ENCODE results near the gene UBAP1.
"Not testable (repeated sequence)": the region's sequence is repeated elsewhere in the genome, so short reads cannot be mapped to it uniquely, and the experiment has no call there.

Gene UBAP1

DNA sequence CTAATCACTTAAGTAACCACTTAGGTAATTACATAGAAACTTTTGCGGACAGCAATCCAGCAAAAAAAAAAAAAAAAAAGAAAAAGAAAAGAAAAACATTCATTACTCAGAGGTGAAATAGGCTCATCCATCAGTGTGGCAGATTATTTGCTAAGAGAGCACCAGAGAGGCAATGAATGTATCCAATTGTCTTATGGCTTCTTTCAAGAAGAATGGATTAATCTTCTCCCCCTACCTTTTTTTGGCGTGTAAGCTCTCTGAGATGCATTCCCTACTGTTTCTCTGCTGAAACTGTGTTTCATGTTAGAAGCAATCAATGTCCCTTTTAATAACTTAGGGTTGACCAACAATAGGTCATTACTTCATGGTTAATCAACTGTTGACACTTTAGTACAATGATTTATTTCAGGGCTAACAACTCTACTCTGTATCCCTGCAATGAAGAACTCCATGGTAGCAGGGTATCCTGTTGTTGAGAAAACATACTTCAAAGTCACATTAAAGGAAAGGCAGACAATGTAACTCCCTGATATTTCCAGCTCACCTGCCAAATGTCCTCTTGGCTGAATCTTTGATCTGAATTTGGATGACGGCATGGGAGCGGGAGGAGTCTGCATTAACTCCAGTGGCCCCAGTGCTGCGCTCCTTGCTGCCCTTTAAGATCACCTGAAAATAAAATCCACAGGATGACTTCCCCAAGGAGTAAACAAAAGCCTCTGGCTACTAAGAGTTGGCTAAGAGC lies 92.6 kb downstream of the UBAP1 start:
- no peak for DNase-seq

DNA sequence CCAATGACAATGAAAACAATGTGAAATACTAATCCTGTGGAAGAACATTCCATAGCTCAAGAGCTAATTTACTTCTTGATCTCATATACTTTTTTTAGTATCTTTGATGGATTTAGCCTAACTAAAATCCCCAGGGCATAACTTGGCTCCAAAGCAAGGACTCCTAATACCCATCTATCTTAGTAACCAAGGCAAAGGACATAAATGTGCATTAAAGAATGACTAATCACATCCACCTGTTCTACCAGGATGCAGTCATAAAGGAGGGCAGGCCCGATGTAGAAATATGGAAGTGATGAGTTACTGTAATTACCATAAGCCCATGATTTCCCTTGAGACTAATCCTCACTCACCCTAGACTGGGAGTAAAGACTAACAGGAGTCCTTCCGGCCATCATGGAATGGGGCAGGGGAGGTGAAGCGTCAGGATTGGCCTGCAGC lies 93.3 kb downstream of the UBAP1 start:
- DNase-seq: no peak

- not testable (repeated sequence) for DNase-seq
Observed at GRCh38 chr9:34273588-34273987, 94.7 kb downstream of the UBAP1 start.

GRCh38 chr9:34275811-34276210 lies 97.0 kb downstream of the UBAP1 start:
- no peak for DNase-seq

- no peak for DNase-seq
Observed at GRCh38 chr9:34276772-34277171, 97.9 kb downstream of the UBAP1 start.

GRCh38 chr9:34279411-34279810 lies 100.6 kb downstream of the UBAP1 start:
- no peak for DNase-seq

DNA sequence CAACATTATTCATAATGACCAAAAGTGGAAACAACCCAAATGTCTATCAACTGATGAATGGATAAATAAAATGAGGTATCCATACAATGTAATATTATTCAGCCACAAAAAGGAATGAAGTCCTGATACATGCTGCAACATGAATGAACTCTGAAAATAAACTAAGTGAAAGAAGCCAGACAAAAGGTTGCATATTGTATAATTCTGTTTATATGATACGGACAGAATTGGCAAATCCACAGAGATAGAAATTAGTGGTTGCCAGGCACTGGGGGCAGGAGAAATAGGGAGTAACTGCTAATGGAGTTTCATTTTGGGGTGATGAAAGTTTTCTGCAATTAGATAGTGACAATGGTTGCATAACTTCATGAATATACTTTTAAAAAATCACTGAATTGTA lies 103.3 kb downstream of the UBAP1 start:
- DNase-seq: no peak

GRCh38 chr9:34289159-34289558 lies 110.3 kb downstream of the UBAP1 start:
- no peak for DNase-seq

DNA sequence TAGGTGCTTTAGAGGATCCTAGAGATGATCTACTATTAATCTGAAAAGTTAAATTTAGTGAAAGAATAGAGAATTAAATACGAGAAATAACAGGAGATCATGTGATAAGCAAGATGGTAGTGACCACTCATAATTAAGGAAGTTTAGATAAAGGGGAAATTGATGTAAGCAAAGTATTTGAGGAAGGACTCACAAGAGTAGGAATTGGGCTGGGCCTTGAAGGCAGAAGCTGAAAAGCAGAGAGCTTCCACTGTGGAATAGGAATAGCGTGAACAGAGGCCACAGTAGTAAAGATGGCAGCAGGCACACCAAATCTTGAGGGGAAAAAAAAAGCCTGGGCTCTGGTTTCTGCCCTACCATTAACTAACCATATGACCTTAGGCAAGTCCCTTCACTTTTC lies 112.2 kb downstream of the UBAP1 start:
- DNase-seq: peak in 1 of 2 donors; percentile 12

DNA sequence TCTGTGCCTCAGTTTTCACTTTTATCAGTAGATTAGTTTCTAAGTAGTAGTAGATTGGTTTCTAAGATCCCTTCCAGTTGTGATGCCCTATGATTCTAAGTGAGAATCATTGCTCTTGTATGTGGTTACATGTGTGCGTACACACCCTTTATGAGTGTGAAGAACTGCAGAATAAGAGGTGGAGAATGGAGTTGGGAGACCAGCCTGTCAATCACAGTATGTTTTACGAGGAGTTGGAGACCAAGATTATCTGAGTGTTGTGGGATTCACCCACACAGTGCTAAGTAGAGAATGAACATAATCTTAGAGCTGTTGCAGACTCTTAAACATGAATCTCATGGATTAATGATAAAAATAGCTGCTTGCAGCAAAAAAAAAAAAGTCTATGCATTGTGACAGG lies 112.6 kb downstream of the UBAP1 start:
- DNase-seq: no peak

DNA sequence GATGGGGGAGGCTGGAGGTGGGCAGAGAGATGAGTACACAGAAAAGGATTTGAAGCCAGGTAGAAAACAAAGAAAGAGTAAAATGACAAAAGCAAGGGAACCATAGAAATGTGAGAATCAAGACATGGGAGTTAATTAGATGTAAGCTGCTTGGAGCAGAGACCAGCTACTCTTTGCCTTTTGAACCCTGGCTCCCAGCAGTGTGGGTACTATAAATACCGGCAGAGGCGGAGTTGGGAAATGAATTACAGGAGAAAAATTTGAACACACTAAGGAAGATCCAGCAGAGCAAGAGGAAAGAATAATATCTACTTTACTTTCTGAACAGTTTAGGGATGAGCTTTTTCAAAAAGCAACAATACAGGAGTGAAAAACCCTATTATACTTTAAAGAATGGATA lies 113.7 kb downstream of the UBAP1 start:
- no peak for DNase-seq

- not testable (repeated sequence) for DNase-seq
Observed at GRCh38 chr9:34301064-34301463, 122.2 kb downstream of the UBAP1 start.

All from CD4-positive, alpha-beta T cell treated with Interleukin-4 for 1 hour (primary cell).